OCI-LY3 (cell line): ENCODE results near the gene PARD3.

ENCODE experiments used
- CTCF ChIP-seq: fragments of 200-600, 300-600 bp; sonication (generic); IDR thresholded peaks from 2 replicates; pipeline ENCODE4 v1.5.1; 2014; ENCODE audit warnings: antibody characterized with exemption, low read length, low read depth
- EZH2phosphoT487 ChIP-seq: fragments of 200-600 bp; shearing (Covaris generic); IDR thresholded peaks from 2 replicates; pipeline ENCODE4 v1.6.1; 2018; ENCODE audit warnings: antibody characterized with exemption, mixed run types, low read depth

GRCh38 chr10:34658934-34659333 is 156.2 kb downstream of the PARD3 start:
- TF ChIP-seq CTCF (no peak), EZH2phosphoT487 (no peak)
